ENCODE results near the gene EPB41L4B. TPM values are rescaled to one million over a fixed set of nuclear protein-coding genes. Genes with fewer than 3 reads are reported as not detected.
A peak's percentile ranks its signal among the peaks of the same experiment; 100 is the strongest.

The EPB41L4B gene
- total and polyA plus RNA-seq, 4 experiments from 2014 or later: not detected

GRCh38 chr9:109256336-109256735 is 64.5 kb downstream of the EPB41L4B start:
- intact Hi-C loops (cut with micrococcal nuclease): no loop called here
- Mint-ChIP-seq H3K27ac (peak overlapping the region in 1 of 7 donors; percentile 42), H3K4me1 (no peaks in the 10 kb centered on the region), H3K36me3 (no peaks in the 10 kb centered on the region), H3K4me3 (no peak overlapping the region), H3K27me3 (peaks cover 0 to 2% of the 10 kb centered on the region in 2 donors), H3K9me3 (no peaks in the 10 kb centered on the region)
- ChIA-PET CTCF (ENCODE audit: partially characterized antibody) (interaction anchor here (1.5 kb wide), 1 partner anchor 10 kb away, joined by 5 read pairs; no protein-coding TSS in a partner anchor), POLR2A (ENCODE audit: partially characterized antibody) (no interaction called here)
- Histone ChIP-seq H3K4me1 (ENCODE audit: insufficient read depth, low read length) (no peaks in the 10 kb centered on the region), H3K27ac (ENCODE audit: low read depth, low read length) (no peak overlapping the region), H3K9me3 (ENCODE audit: control insufficient read depth in 1 of 2, low read length in 2 of 2) (no peaks in the 10 kb centered on the region), H3K4me3 (ENCODE audit: low read length in 2 of 2) (no peak overlapping the region), H3K27me3 (ENCODE audit: insufficient read depth, low read length) (no peaks in the 10 kb centered on the region), H3K36me3 (ENCODE audit: insufficient read depth, low read length) (no peaks in the 10 kb centered on the region)
- no peak for DNase-seq

- Histone ChIP-seq H3K4me1 (ENCODE audit: insufficient read depth, low read length) (no peaks in the 10 kb centered on the region), H3K27me3 (ENCODE audit: insufficient read depth, low read length) (no peaks in the 10 kb centered on the region), H3K27ac (ENCODE audit: low read depth, low read length) (no peak overlapping the region), H3K4me3 (ENCODE audit: low read length in 2 of 2) (no peak overlapping the region), H3K9me3 (ENCODE audit: control insufficient read depth in 1 of 2, low read length in 2 of 2) (no peaks in the 10 kb centered on the region), H3K36me3 (ENCODE audit: insufficient read depth, low read length) (no peaks in the 10 kb centered on the region)
- intact Hi-C loops (cut with micrococcal nuclease): no loop called here
- no peaks in the 10 kb centered on the region for H3K9me3 Mint-ChIP-seq
- H3K27ac Mint-ChIP-seq: no peak overlapping the region
- peaks cover 0 to 2% of the 10 kb centered on the region in 2 donors for H3K27me3 Mint-ChIP-seq
- H3K36me3 Mint-ChIP-seq: no peaks in the 10 kb centered on the region
- H3K4me3 Mint-ChIP-seq: no peak overlapping the region
- no peak for DNase-seq
- ChIA-PET POLR2A (ENCODE audit: partially characterized antibody) (no interaction called here), CTCF (ENCODE audit: partially characterized antibody) (interaction anchor here (1.5 kb wide), 1 partner anchor 9 kb away, joined by 5 read pairs; no protein-coding TSS in a partner anchor)
- H3K4me1 Mint-ChIP-seq: no peaks in the 10 kb centered on the region
Measured at GRCh38 chr9:109255394-109255793, 65.5 kb downstream of the EPB41L4B start.

DNA sequence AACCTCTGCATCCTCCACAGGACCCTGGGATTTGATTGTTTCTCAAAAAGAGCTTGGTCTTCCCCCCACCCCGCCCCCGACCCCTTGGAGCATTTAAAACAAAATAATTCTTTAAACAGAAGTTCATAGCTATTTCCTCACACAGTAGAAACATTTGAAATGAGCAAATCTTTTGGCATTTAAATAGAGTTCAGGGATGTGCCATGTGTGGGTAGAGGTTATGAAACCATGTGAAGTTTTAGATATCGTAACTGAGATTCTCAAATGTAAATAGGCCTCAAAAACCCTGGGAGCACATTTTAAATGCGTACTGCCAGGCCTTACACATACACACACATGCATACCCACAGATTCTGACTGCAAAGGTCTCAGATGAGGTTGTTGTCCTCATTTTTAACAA is 66.5 kb downstream of the EPB41L4B start:
- H3K9me3 Mint-ChIP-seq: no peaks in the 10 kb centered on the region
- H3K27me3 ChIP-seq (ENCODE audit: insufficient read depth, low read length): no peaks in the 10 kb centered on the region

GRCh38 chr9:109253637-109254284 is 67.1 kb downstream of the EPB41L4B start:
- Histone ChIP-seq H3K9me3 (ENCODE audit: control insufficient read depth in 1 of 2, low read length in 2 of 2) (no peaks in the 10 kb centered on the region), H3K4me3 (ENCODE audit: low read length in 2 of 2) (no peak overlapping the region), H3K36me3 (ENCODE audit: insufficient read depth, low read length) (no peaks in the 10 kb centered on the region), H3K27ac (ENCODE audit: low read depth, low read length) (no peak overlapping the region), H3K4me1 (ENCODE audit: insufficient read depth, low read length) (no peaks in the 10 kb centered on the region), H3K27me3 (ENCODE audit: insufficient read depth, low read length) (no peaks in the 10 kb centered on the region)
- CTCF ChIA-PET (ENCODE audit: partially characterized antibody): interaction anchor here (1.6 kb wide), 1 partner anchor 10 kb away, joined by 6 read pairs; no protein-coding TSS in a partner anchor
- H3K27ac Mint-ChIP-seq: no peak overlapping the region
- H3K9me3 Mint-ChIP-seq: no peaks in the 10 kb centered on the region
- no peaks in the 10 kb centered on the region for H3K4me1 Mint-ChIP-seq
- no peak overlapping the region for H3K4me3 Mint-ChIP-seq
- intact Hi-C loops (cut with micrococcal nuclease): no loop called here
- peaks cover 0 to 2% of the 10 kb centered on the region in 2 donors for H3K27me3 Mint-ChIP-seq
- no peaks in the 10 kb centered on the region for H3K36me3 Mint-ChIP-seq
- POLR2A ChIA-PET (ENCODE audit: partially characterized antibody): no interaction called here
- no peak for DNase-seq

More for the DNA sequence above, 66.5 kb downstream of the EPB41L4B start:
- Mint-ChIP-seq H3K36me3 (no peaks in the 10 kb centered on the region), H3K4me3 (no peak overlapping the region), H3K27me3 (peaks cover 0 to 2% of the 10 kb centered on the region in 2 donors), H3K27ac (no peak overlapping the region), H3K4me1 (no peaks in the 10 kb centered on the region)
- Histone ChIP-seq H3K36me3 (ENCODE audit: insufficient read depth, low read length) (no peaks in the 10 kb centered on the region), H3K4me3 (ENCODE audit: low read length in 2 of 2) (no peak overlapping the region), H3K4me1 (ENCODE audit: insufficient read depth, low read length) (no peaks in the 10 kb centered on the region), H3K27ac (ENCODE audit: low read depth, low read length) (no peak overlapping the region), H3K9me3 (ENCODE audit: control insufficient read depth in 1 of 2, low read length in 2 of 2) (no peaks in the 10 kb centered on the region)
- no peak for DNase-seq
- CTCF ChIA-PET (ENCODE audit: partially characterized antibody): no interaction called here
- intact Hi-C loops (cut with micrococcal nuclease): no loop called here
- POLR2A ChIA-PET (ENCODE audit: partially characterized antibody): no interaction called here

GRCh38 chr9:109253241-109253636 is 67.6 kb downstream of the EPB41L4B start:
- intact Hi-C loops (cut with micrococcal nuclease): no loop called here
- Mint-ChIP-seq H3K36me3 (no peaks in the 10 kb centered on the region), H3K27ac (no peak overlapping the region), H3K4me1 (no peaks in the 10 kb centered on the region), H3K4me3 (no peak overlapping the region), H3K9me3 (no peaks in the 10 kb centered on the region), H3K27me3 (peaks cover 0 to 2% of the 10 kb centered on the region in 2 donors)
- DNase-seq: no peak
- Histone ChIP-seq H3K4me1 (ENCODE audit: insufficient read depth, low read length) (no peaks in the 10 kb centered on the region), H3K27me3 (ENCODE audit: insufficient read depth, low read length) (no peaks in the 10 kb centered on the region), H3K27ac (ENCODE audit: low read depth, low read length) (no peak overlapping the region), H3K9me3 (ENCODE audit: control insufficient read depth in 1 of 2, low read length in 2 of 2) (no peaks in the 10 kb centered on the region), H3K36me3 (ENCODE audit: insufficient read depth, low read length) (no peaks in the 10 kb centered on the region), H3K4me3 (ENCODE audit: low read length in 2 of 2) (no peak overlapping the region)
- POLR2A ChIA-PET (ENCODE audit: partially characterized antibody): no interaction called here
- CTCF ChIA-PET (ENCODE audit: partially characterized antibody): interaction anchor here (1.6 kb wide), 1 partner anchor 10 kb away, joined by 6 read pairs; no protein-coding TSS in a partner anchor

DNA sequence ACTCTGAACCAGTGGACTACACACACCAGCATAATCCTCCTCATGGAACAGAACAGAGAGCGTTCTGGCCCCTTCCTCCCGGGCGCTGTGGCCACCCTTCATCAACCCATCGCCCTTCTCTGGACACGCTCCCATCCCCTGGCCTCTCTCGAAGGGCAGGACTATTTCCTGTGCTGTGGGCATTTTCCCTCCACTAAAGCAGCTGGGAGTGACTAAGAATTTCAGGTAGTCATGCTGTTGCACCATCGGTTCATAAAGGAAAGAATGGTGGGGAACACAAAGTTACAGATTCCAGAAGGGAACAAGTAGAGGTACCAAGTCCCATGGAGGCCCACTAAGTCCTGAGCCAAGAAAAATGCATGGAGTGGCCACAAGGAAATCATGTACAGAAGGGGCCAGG is 68.6 kb downstream of the EPB41L4B start:
- H3K27me3 ChIP-seq (ENCODE audit: insufficient read depth, low read length): no peaks in the 10 kb centered on the region
- no peaks in the 10 kb centered on the region for H3K9me3 ChIP-seq (ENCODE audit: control insufficient read depth in 1 of 2, low read length in 2 of 2)
- no peaks in the 10 kb centered on the region for H3K4me1 Mint-ChIP-seq
- H3K27ac ChIP-seq (ENCODE audit: low read depth, low read length): no peak overlapping the region
- no peaks in the 10 kb centered on the region for H3K9me3 Mint-ChIP-seq
- intact Hi-C loops (cut with micrococcal nuclease): no loop called here
- ChIA-PET POLR2A (ENCODE audit: partially characterized antibody) (no interaction called here), CTCF (ENCODE audit: partially characterized antibody) (interaction anchor here (1.0 to 1.6 kb wide), 2 partner anchors 9 to 14 kb away, joined by 3 to 6 read pairs; no protein-coding TSS in a partner anchor)
- no peaks in the 10 kb centered on the region for H3K36me3 Mint-ChIP-seq
- H3K4me3 Mint-ChIP-seq: no peak overlapping the region
- peaks cover 0 to 2% of the 10 kb centered on the region in 2 donors for H3K27me3 Mint-ChIP-seq
- no peaks in the 10 kb centered on the region for H3K36me3 ChIP-seq (ENCODE audit: insufficient read depth, low read length)
- no peak for DNase-seq
- H3K4me3 ChIP-seq (ENCODE audit: low read length in 2 of 2): no peak overlapping the region
- H3K4me1 ChIP-seq (ENCODE audit: insufficient read depth, low read length): no peaks in the 10 kb centered on the region
- H3K27ac Mint-ChIP-seq: no peak overlapping the region

DNA sequence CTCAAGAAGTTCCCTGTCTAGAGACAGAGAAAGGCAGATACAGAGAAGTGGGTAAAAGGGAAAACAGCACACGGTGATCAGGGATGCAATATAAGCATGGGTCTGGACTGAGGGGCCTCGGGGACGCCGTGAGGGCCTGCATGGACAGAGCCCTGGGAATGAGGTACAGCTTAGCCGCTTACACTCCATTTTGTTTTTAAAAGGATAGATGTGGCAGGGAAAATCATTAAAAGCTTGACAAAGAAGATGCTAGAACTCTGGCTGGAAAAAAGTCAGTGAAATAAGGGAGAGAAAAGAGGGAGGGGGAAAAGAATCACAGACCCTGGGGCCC is 69.1 kb downstream of the EPB41L4B start:
- Histone ChIP-seq H3K36me3 (ENCODE audit: insufficient read depth, low read length) (no peaks in the 10 kb centered on the region), H3K27ac (ENCODE audit: low read depth, low read length) (no peak overlapping the region), H3K9me3 (ENCODE audit: control insufficient read depth in 1 of 2, low read length in 2 of 2) (no peaks in the 10 kb centered on the region), H3K4me3 (ENCODE audit: low read length in 2 of 2) (no peak overlapping the region), H3K27me3 (ENCODE audit: insufficient read depth, low read length) (no peaks in the 10 kb centered on the region), H3K4me1 (ENCODE audit: insufficient read depth, low read length) (no peaks in the 10 kb centered on the region)
- no peaks in the 10 kb centered on the region for H3K36me3 Mint-ChIP-seq
- no peaks in the 10 kb centered on the region for H3K4me1 Mint-ChIP-seq
- DNase-seq: no peak
- POLR2A ChIA-PET (ENCODE audit: partially characterized antibody): no interaction called here
- peaks cover 0 to 2% of the 10 kb centered on the region in 2 donors for H3K27me3 Mint-ChIP-seq
- CTCF ChIA-PET (ENCODE audit: partially characterized antibody): interaction anchor here (1.0 kb wide), 1 partner anchor 14 kb away, joined by 3 read pairs; no protein-coding TSS in a partner anchor
- no peak overlapping the region for H3K4me3 Mint-ChIP-seq
- intact Hi-C loops (cut with micrococcal nuclease): no loop called here
- no peak overlapping the region for H3K27ac Mint-ChIP-seq
- H3K9me3 Mint-ChIP-seq: no peaks in the 10 kb centered on the region

Measured in CD4-positive, alpha-beta memory T cell (primary cell).